Stimulated activated CD4-positive, alpha-beta T cell treated with anti-CD3 and anti-CD28 coated beads, TNF-alpha, amount 100 ng/mL, for 24 hours (primary cell): Measurements from ENCODE around the gene WWTR1.

Source experiments
- DNase-seq, 3 experiments: peaks; one replicate each; pipeline ENCODE4 v3.0.0-alpha.2; 2020; ENCODE audit warnings: low read depth in 3 of 3

The WWTR1 gene

GRCh38 chr3:149623824-149624223, 34.0 kb downstream of the WWTR1 start:
- DNase-seq: no peak

GRCh38 chr3:149621218-149622005, 36.4 kb downstream of the WWTR1 start:
- DNase-seq: no peak

- DNase-seq: no peak
Observed at GRCh38 chr3:149620291-149621020, 37.4 kb downstream of the WWTR1 start.

- no peak for DNase-seq
Observed at GRCh38 chr3:149619136-149619535, 38.7 kb downstream of the WWTR1 start.

- DNase-seq: no peak
Observed at GRCh38 chr3:149618151-149619123, 39.4 kb downstream of the WWTR1 start.

GRCh38 chr3:149615731-149616221, 42.0 kb downstream of the WWTR1 start:
- DNase-seq: no peak

- no peak for DNase-seq
Observed at GRCh38 chr3:149613988-149614387, 43.8 kb downstream of the WWTR1 start.

- no peak for DNase-seq
Observed at GRCh38 chr3:149612456-149612855, 45.4 kb downstream of the WWTR1 start.

GRCh38 chr3:149611149-149611548, 46.7 kb downstream of the WWTR1 start:
- DNase-seq: no peak

GRCh38 chr3:149610351-149611105, 47.3 kb downstream of the WWTR1 start:
- DNase-seq: no peak

GRCh38 chr3:149609595-149609994, 48.2 kb downstream of the WWTR1 start:
- DNase-seq: no peak

GRCh38 chr3:149608987-149609386, 48.8 kb downstream of the WWTR1 start:
- no peak for DNase-seq

GRCh38 chr3:149605902-149606301, 51.9 kb downstream of the WWTR1 start:
- no peak for DNase-seq

GRCh38 chr3:149604125-149604875, 53.5 kb downstream of the WWTR1 start:
- DNase-seq: no peak

- DNase-seq: no peak
Observed at GRCh38 chr3:149603126-149604074, 54.4 kb downstream of the WWTR1 start.

- DNase-seq: no peak
Observed at GRCh38 chr3:149600634-149601033, 57.2 kb downstream of the WWTR1 start.

GRCh38 chr3:149599236-149599635, 58.6 kb downstream of the WWTR1 start:
- no peak for DNase-seq

GRCh38 chr3:149596134-149596770, 61.6 kb downstream of the WWTR1 start:
- no peak for DNase-seq
